ENCODE measurements around the gene KIAA0825. TPM values are rescaled to one million over a fixed set of nuclear protein-coding genes. Genes with fewer than 3 reads are reported as not detected.

The KIAA0825 gene
- total RNA-seq, 4 donors from 2014 or later = 2.5 to 9.3 (median 5.3) TPM

GRCh38 chr5:94353605-94354004 is 264.8 kb downstream of the KIAA0825 start:
- DNase-seq (ENCODE audit: low spot score) = no peak
- TF ChIP-seq CTCF (IDR thresholded peaks at IDR 0.05) = no peak
- ATAC-seq (ENCODE audit: low FRiP score) = no peak

GRCh38 chr5:94347130-94347529 is 271.3 kb downstream of the KIAA0825 start:
- ATAC-seq (ENCODE audit: low FRiP score) = no peak
- TF ChIP-seq CTCF (IDR thresholded peaks at IDR 0.05) = no peak
- DNase-seq (ENCODE audit: low spot score) = no peak

- DNase-seq (ENCODE audit: low spot score) (no peak), ATAC-seq (ENCODE audit: low FRiP score) (no peak)
- TF ChIP-seq CTCF (IDR thresholded peaks at IDR 0.05) = no peak
Observed at GRCh38 chr5:94345257-94345656, 273.1 kb downstream of the KIAA0825 start.

- no peak for DNase-seq (ENCODE audit: low spot score)
- ATAC-seq (ENCODE audit: low FRiP score) = no peak
- TF ChIP-seq CTCF (IDR thresholded peaks at IDR 0.05) = no peak
Observed at GRCh38 chr5:94337617-94338016, 280.8 kb downstream of the KIAA0825 start.

GRCh38 chr5:94335936-94336335 is 282.5 kb downstream of the KIAA0825 start:
- DNase-seq (ENCODE audit: low spot score) (no peak), ATAC-seq (ENCODE audit: low FRiP score) (no peak)
- TF ChIP-seq CTCF (IDR thresholded peaks at IDR 0.05) = no peak

- DNase-seq (ENCODE audit: low spot score) = no peak
- TF ChIP-seq CTCF (IDR thresholded peaks at IDR 0.05) = no peak
Observed at GRCh38 chr5:94329115-94329514, 289.3 kb downstream of the KIAA0825 start.

GRCh38 chr5:94326586-94326985 is 291.8 kb downstream of the KIAA0825 start:
- DNase-seq (ENCODE audit: low spot score) = no peak
- ATAC-seq (ENCODE audit: low FRiP score) = no peak
- TF ChIP-seq CTCF (IDR thresholded peaks at IDR 0.05) = no peak

More at GRCh38 chr5:94329115-94329514, 289.3 kb downstream of the KIAA0825 start:
- ATAC-seq (ENCODE audit: low FRiP score) = no peak

Measured in omental fat pad (tissue), 4 donors.